ENCODE results near the gene MBD4. TPM values are rescaled to one million over a fixed set of nuclear protein-coding genes. Genes with fewer than 3 reads are reported as not detected.

The MBD4 gene
- total RNA-seq, 1 experiment from 2014 or later = 11.4 TPM

DNA sequence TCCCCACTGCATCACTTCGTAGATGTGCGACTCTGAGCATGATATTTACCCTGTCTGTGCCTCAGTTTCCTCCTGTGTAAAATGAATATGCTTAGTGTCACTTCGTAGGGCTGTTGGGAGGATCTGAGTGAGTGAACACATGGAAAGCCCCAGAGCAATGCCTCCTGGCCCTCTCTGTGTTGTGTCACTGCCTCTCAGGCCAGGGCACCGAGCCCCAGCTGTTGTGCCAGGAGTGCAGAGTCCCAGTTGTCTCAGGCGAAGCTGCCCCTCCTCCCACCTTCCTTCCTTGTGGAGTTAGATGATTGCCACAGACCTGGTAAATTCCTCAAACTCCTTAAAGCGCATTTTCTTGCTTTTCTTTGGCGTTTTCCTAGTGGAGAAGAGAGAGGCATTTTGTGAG is 37.5 kb downstream of the MBD4 start:
- CTCF ChIA-PET = no interaction called here
- POLR2A ChIA-PET (ENCODE audit: unreplicated experiment) = no interaction called here

GRCh38 chr3:129399895-129400357 is 39.8 kb downstream of the MBD4 start:
- TF ChIP-seq EZH2phosphoT487 (IDR thresholded peaks at IDR 0.05; ENCODE audit: borderline replicate concordance, low read length) (no peak), EZH2 (IDR thresholded peaks at IDR 0.05; ENCODE audit: low read length, unreplicated experiment) (no peak)
- TF ChIP-seq, protein P1, sequence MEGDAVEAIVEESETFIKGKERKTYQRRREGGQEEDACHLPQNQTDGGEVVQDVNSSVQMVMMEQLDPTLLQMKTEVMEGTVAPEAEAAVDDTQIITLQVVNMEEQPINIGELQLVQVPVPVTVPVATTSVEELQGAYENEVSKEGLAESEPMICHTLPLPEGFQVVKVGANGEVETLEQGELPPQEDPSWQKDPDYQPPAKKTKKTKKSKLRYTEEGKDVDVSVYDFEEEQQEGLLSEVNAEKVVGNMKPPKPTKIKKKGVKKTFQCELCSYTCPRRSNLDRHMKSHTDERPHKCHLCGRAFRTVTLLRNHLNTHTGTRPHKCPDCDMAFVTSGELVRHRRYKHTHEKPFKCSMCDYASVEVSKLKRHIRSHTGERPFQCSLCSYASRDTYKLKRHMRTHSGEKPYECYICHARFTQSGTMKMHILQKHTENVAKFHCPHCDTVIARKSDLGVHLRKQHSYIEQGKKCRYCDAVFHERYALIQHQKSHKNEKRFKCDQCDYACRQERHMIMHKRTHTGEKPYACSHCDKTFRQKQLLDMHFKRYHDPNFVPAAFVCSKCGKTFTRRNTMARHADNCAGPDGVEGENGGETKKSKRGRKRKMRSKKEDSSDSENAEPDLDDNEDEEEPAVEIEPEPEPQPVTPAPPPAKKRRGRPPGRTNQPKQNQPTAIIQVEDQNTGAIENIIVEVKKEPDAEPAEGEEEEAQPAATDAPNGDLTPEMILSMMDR (conservative IDR thresholded peaks at IDR 0.05; ENCODE audit: low read depth, low read length) = no peak
- H3K79me2 ChIP-seq (ENCODE audit: low read length) = peaks cover 44% of the 10 kb centered on the region
- no peaks in the 10 kb centered on the region for H3K27me3 ChIP-seq (ENCODE audit: low read length)
- peaks cover 8% of the 10 kb centered on the region for H3K4me1 ChIP-seq (ENCODE audit: insufficient read depth, low read length)
- no peaks in the 10 kb centered on the region for H3F3A ChIP-seq (ENCODE audit: low read length, unreplicated experiment)
- DNase-seq = peak; percentile 26
- ATAC-seq = no peak
- H3K4me2 ChIP-seq (ENCODE audit: low read length) = peak overlapping the region; percentile 93
- no peaks in the 10 kb centered on the region for H4K20me1 ChIP-seq (ENCODE audit: low read length)
- CTCF ChIA-PET = no interaction called here
- no peaks in the 10 kb centered on the region for H3K36me3 ChIP-seq (ENCODE audit: low read depth, low read length)
- POLR2A ChIA-PET (ENCODE audit: unreplicated experiment) = interaction anchor here (0.6 kb wide), 1 partner anchor 29 kb away, joined by 7 read pairs; no protein-coding TSS in a partner anchor
- BruUV-seq (replicated peaks) = TSS peak; percentile 97
- no peaks in the 10 kb centered on the region for H3K9me3 ChIP-seq (ENCODE audit: low read length)
- no peaks in the 10 kb centered on the region for H3K9me2 ChIP-seq (replicated peaks; ENCODE audit: low read length)
- H3K9ac ChIP-seq (ENCODE audit: low read length) = peak overlapping the region; percentile 93
- H3K27ac ChIP-seq (ENCODE audit: low read length) = peak overlapping the region; percentile 53
- H3K4me3 ChIP-seq (ENCODE audit: low read length) = peak overlapping the region; percentile 89; the same call in 1 of the 2 replicates
- intact Hi-C loops (cut with micrococcal nuclease) = loop anchor here (1.0 kb wide), 1 partner anchor 40 kb away; the partner anchor contains the start of gene IFT122
- H2AFZ ChIP-seq (ENCODE audit: low read length) = peak overlapping the region; percentile 87

More for the DNA sequence above, 37.5 kb downstream of the MBD4 start:
- Histone ChIP-seq H3K4me3 (ENCODE audit: low read length) (no peak overlapping the region), H3K9me2 (replicated peaks; ENCODE audit: low read length) (no peaks in the 10 kb centered on the region), H3K4me2 (ENCODE audit: low read length) (no peak overlapping the region), H3K4me1 (ENCODE audit: insufficient read depth, low read length) (peaks cover 8% of the 10 kb centered on the region), H3K27ac (ENCODE audit: low read length) (no peak overlapping the region), H3F3A (ENCODE audit: low read length, unreplicated experiment) (no peaks in the 10 kb centered on the region), H3K9ac (ENCODE audit: low read length) (no peak overlapping the region), H3K36me3 (ENCODE audit: low read depth, low read length) (no peaks in the 10 kb centered on the region), H3K27me3 (ENCODE audit: low read length) (no peaks in the 10 kb centered on the region), H3K9me3 (ENCODE audit: low read length) (no peaks in the 10 kb centered on the region), H3K79me2 (ENCODE audit: low read length) (peaks cover 21% of the 10 kb centered on the region), H2AFZ (ENCODE audit: low read length) (no peak overlapping the region), H4K20me1 (ENCODE audit: low read length) (no peaks in the 10 kb centered on the region)
- ATAC-seq (no peak), DNase-seq (no peak)
- no TSS peak for BruUV-seq (replicated peaks)
- TF ChIP-seq, protein P1 (conservative IDR thresholded peaks at IDR 0.05; ENCODE audit: low read depth, low read length) = no peak
- TF ChIP-seq EZH2phosphoT487 (IDR thresholded peaks at IDR 0.05; ENCODE audit: borderline replicate concordance, low read length) (no peak), EZH2 (IDR thresholded peaks at IDR 0.05; ENCODE audit: low read length, unreplicated experiment) (no peak)
- intact Hi-C loops (cut with micrococcal nuclease) = no loop called here

GRCh38 chr3:129399145-129399894 is 40.4 kb downstream of the MBD4 start:
- ATAC-seq (peak; percentile 92), DNase-seq (peak; percentile 93)
- Histone ChIP-seq H3K4me1 (ENCODE audit: insufficient read depth, low read length) (peaks cover 8% of the 10 kb centered on the region), H2AFZ (ENCODE audit: low read length) (peak overlapping the region; percentile 87), H3K79me2 (ENCODE audit: low read length) (peaks cover 47% of the 10 kb centered on the region), H3K36me3 (ENCODE audit: low read depth, low read length) (no peaks in the 10 kb centered on the region), H3K9ac (ENCODE audit: low read length) (peak overlapping the region; percentile 93), H3K9me3 (ENCODE audit: low read length) (no peaks in the 10 kb centered on the region), H3K9me2 (replicated peaks; ENCODE audit: low read length) (no peaks in the 10 kb centered on the region), H3K4me3 (ENCODE audit: low read length) (peak overlapping the region; percentile 89), H3K4me2 (ENCODE audit: low read length) (peak overlapping the region; percentile 93), H3K27ac (ENCODE audit: low read length) (peak overlapping the region; percentile 53), H4K20me1 (ENCODE audit: low read length) (no peaks in the 10 kb centered on the region), H3K27me3 (ENCODE audit: low read length) (no peaks in the 10 kb centered on the region), H3F3A (ENCODE audit: low read length, unreplicated experiment) (no peaks in the 10 kb centered on the region)
- BruUV-seq (replicated peaks) = no TSS peak
- ChIA-PET POLR2A (ENCODE audit: unreplicated experiment) (interaction anchor here (0.6 kb wide), 1 partner anchor 30 kb away, joined by 7 read pairs; no protein-coding TSS in a partner anchor), CTCF (no interaction called here)
- intact Hi-C loops (cut with micrococcal nuclease) = loop anchor here (1.0 kb wide), 1 partner anchor 41 kb away; the partner anchor contains the start of gene IFT122
- TF ChIP-seq, protein P1 (conservative IDR thresholded peaks at IDR 0.05; ENCODE audit: low read depth, low read length) = peak; percentile 74
- TF ChIP-seq EZH2 (IDR thresholded peaks at IDR 0.05; ENCODE audit: low read length, unreplicated experiment) = no peak
